ENCODE data around the gene ELK4.
"Not testable (repeated sequence)": the region's sequence is repeated elsewhere in the genome, so short reads cannot be mapped to it uniquely, and the experiment has no call there.

ELK4 gene

GRCh38 chr1:205664399-205665017 is 32.7 kb upstream of the ELK4 start:
- DNase-seq = no peak

- no peak for DNase-seq
These were observed 31.6 kb upstream of the ELK4 start for GRCh38 chr1:205663286-205663936.

GRCh38 chr1:205662791-205663190 is 31.0 kb upstream of the ELK4 start:
- no peak for DNase-seq

- no peak for DNase-seq
These were observed 30.4 kb upstream of the ELK4 start for GRCh38 chr1:205662135-205662738.

- no peak for DNase-seq
These were observed 29.8 kb upstream of the ELK4 start for GRCh38 chr1:205661429-205662134.

GRCh38 chr1:205660361-205660760 is 28.6 kb upstream of the ELK4 start:
- DNase-seq = no peak

GRCh38 chr1:205658943-205659581 is 27.3 kb upstream of the ELK4 start:
- peak; percentile 85 for DNase-seq

- no peak for DNase-seq
These were observed 24.4 kb upstream of the ELK4 start for GRCh38 chr1:205656236-205656635.

GRCh38 chr1:205652984-205653383 is 21.2 kb upstream of the ELK4 start:
- DNase-seq = no peak

GRCh38 chr1:205650241-205650640 is 18.4 kb upstream of the ELK4 start:
- no peak for DNase-seq

- DNase-seq = no peak
These were observed 13.7 kb upstream of the ELK4 start for GRCh38 chr1:205645519-205645918.

- DNase-seq = no peak
These were observed 11.0 kb upstream of the ELK4 start for GRCh38 chr1:205642679-205643307.

GRCh38 chr1:205639567-205639966 is 7.8 kb upstream of the ELK4 start:
- no peak for DNase-seq

GRCh38 chr1:205637854-205638468 is 6.2 kb upstream of the ELK4 start:
- DNase-seq = no peak

GRCh38 chr1:205636732-205637131 is 4.9 kb upstream of the ELK4 start:
- DNase-seq = no peak

GRCh38 chr1:205636138-205636530 is 4.3 kb upstream of the ELK4 start:
- not testable (repeated sequence) for DNase-seq

GRCh38 chr1:205633421-205633976 is 1.7 kb upstream of the ELK4 start:
- no peak for DNase-seq

- DNase-seq = peak; percentile 61
These were observed 908 bp upstream of the ELK4 start for GRCh38 chr1:205632669-205633169.

- DNase-seq = peak; percentile 92
These were observed 622 bp downstream of the ELK4 start for GRCh38 chr1:205631010-205631767.

GRCh38 chr1:205630651-205631009 is 1.2 kb downstream of the ELK4 start:
- DNase-seq = no peak

GRCh38 chr1:205630241-205630640 is 1.6 kb downstream of the ELK4 start:
- peak; percentile 53 for DNase-seq

Measured in OCI-M1 (cell line).